ENCODE data around the gene PLA1A. TPM values are rescaled to one million over a fixed set of nuclear protein-coding genes. Genes with fewer than 3 reads are reported as not detected.

Gene PLA1A
- total and polyA plus RNA-seq, 10 of the 15 experiments (the other 5 are each of a cell fraction or from before 2014, with no cell fraction given) = 2.9 to 106 (median 4.8) TPM

DNA sequence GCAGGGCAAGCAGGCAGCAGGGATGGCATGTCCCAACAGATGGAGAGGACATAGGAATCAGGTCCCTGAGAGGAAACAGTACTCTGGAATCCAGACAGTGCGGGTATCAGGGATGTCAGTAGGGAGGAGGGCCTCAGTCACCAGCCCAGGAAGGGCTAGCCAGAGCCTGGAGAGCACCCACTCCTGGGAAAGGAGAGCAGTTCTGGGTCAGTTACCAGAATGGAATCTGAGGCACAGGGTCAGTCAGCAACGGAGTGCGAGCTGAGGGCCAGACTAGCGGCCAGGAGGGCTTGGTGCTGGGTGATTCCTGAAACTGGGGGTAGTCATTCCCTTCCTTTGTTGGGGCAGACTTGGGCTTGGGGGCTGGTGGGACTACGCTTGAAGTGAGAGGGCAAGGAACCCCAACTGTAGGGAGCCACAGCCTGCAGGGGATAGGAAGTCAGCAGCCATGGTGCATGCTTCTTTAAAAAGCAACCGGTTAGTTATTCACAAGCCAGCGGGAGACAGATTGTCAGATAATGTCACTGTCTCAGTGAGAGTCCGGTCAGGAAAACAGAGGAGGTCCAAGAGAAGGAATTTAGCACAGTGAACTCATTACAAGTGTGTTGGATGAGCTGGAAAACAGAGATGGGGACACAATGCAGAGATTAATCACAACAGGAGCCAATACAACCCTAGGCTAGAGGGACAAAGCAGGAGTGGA lies 27.9 kb downstream of the PLA1A start:
- RAD21 ChIA-PET (ENCODE audit: unreplicated experiment) = interaction anchor here (1.0 to 7.8 kb wide), 4 partner anchors 10 to 33 kb away, joined by 3 to 103 read pairs (median 10); no protein-coding TSS in a partner anchor
- H2AFZ ChIP-seq (ENCODE audit: control insufficient read depth, low read depth, low read length) = no peak overlapping the region
- SMC1A ChIA-PET (ENCODE audit: uncharacterized antibody, unreplicated experiment) = interaction anchor here (1.2 to 9.4 kb wide), 7 partner anchors 8 to 75 kb away, joined by 3 to 128 read pairs (median 9); partner anchors contain the start of gene COX17
- in situ Hi-C loops (cut with MboI) = no loop called here
- no peak overlapping the region for H3K4me3 ChIP-seq
- no peak overlapping the region for H3K4me2 ChIP-seq (ENCODE audit: control insufficient read depth, insufficient read depth)
- DNase-seq (ENCODE audit: low read depth, low spot score) (no peak), FAIRE-seq (no peak), ATAC-seq (no peak)
- no peak overlapping the region for H3K27ac ChIP-seq (ENCODE audit: control insufficient read depth, insufficient read depth)
- no TSS peak for BruUV-seq (replicated peaks)
- no peaks in the 10 kb centered on the region for H3K79me2 ChIP-seq (ENCODE audit: control insufficient read depth, insufficient read depth, low read length)
- no peaks in the 10 kb centered on the region for H4K20me1 ChIP-seq (ENCODE audit: control insufficient read depth, insufficient read depth)
- POLR2A ChIA-PET = interaction anchor here (3.1 to 6.1 kb wide), 2 partner anchors 12 to 25 kb away, joined by 41 to 103 read pairs; partner anchors contain the start of gene PLA1A
- WGBS (ENCODE audit: insufficient coverage, insufficient replicate concordance, low lambda C conversion rate, missing lambda C conversion rate) = 91% methylated on average over 8 of the region's 8 CpGs
- H3K9me3 ChIP-seq (replicated peaks; ENCODE audit: control insufficient read depth, insufficient read depth, low read length) = peaks cover 2% of the 10 kb centered on the region; the same call in 1 of the 3 replicates
- no peaks in the 10 kb centered on the region; a peak in 1 of 4 replicates for H3K36me3 ChIP-seq (ENCODE audit: control insufficient read depth in 2 of 2, insufficient read depth in 2 of 2, low read length in 1 of 2)
- CTCF ChIA-PET = interaction anchor here (0.6 to 3.5 kb wide), 3 partner anchors 25 to 131 kb away, joined by 3 to 42 read pairs (median 4); no protein-coding TSS in a partner anchor
- no peak overlapping the region for H3K9ac ChIP-seq (ENCODE audit: control insufficient read depth, insufficient read depth, low read length)
- H3K4me1 ChIP-seq (ENCODE audit: control insufficient read depth, insufficient read depth, low read length) = peaks cover 49% of the 10 kb centered on the region
- intact Hi-C loops (cut with micrococcal nuclease; ENCODE audit: unreplicated experiment) = no loop called here
- H3K27me3 ChIP-seq (replicated peaks in 1 of 2; ENCODE audit: control insufficient read depth in 2 of 2, insufficient read depth in 2 of 2, low read length in 1 of 2) = no peaks in the 10 kb centered on the region
- TF ChIP-seq GABPA (IDR thresholded peaks at IDR 0.05; ENCODE audit: low read depth) (no peak), BACH1 (IDR thresholded peaks at IDR 0.05; ENCODE audit: borderline replicate concordance) (no peak), PAX8 (IDR thresholded peaks at IDR 0.05) (no peak), NFYB (IDR thresholded peaks at IDR 0.05; ENCODE audit: insufficient read depth, low read depth, low read length) (no peak), FOXK2 (IDR thresholded peaks at IDR 0.05) (no peak), POLR2AphosphoS5 (IDR thresholded peaks at IDR 0.05; ENCODE audit: low read length) (no peak), CHD1 (IDR thresholded peaks at IDR 0.05; ENCODE audit: low read depth, low read length) (no peak), MXI1 (IDR thresholded peaks at IDR 0.05; ENCODE audit: low read depth, low read length) (no peak), SMAD5 (IDR thresholded peaks at IDR 0.05; ENCODE audit: low read depth) (no peak)
- TF ChIP-seq, protein P1, sequence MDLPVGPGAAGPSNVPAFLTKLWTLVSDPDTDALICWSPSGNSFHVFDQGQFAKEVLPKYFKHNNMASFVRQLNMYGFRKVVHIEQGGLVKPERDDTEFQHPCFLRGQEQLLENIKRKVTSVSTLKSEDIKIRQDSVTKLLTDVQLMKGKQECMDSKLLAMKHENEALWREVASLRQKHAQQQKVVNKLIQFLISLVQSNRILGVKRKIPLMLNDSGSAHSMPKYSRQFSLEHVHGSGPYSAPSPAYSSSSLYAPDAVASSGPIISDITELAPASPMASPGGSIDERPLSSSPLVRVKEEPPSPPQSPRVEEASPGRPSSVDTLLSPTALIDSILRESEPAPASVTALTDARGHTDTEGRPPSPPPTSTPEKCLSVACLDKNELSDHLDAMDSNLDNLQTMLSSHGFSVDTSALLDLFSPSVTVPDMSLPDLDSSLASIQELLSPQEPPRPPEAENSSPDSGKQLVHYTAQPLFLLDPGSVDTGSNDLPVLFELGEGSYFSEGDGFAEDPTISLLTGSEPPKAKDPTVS (IDR thresholded peaks at IDR 0.05; ENCODE audit: low read depth, low read length) = no peak
- TF ChIP-seq, protein P2, sequence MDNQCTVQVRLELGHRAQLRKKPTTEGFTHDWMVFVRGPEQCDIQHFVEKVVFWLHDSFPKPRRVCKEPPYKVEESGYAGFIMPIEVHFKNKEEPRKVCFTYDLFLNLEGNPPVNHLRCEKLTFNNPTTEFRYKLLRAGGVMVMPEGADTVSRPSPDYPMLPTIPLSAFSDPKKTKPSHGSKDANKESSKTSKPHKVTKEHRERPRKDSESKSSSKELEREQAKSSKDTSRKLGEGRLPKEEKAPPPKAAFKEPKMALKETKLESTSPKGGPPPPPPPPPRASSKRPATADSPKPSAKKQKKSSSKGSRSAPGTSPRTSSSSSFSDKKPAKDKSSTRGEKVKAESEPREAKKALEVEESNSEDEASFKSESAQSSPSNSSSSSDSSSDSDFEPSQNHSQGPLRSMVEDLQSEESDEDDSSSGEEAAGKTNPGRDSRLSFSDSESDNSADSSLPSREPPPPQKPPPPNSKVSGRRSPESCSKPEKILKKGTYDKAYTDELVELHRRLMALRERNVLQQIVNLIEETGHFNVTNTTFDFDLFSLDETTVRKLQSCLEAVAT (IDR thresholded peaks at IDR 0.05) = no peak
- TF ChIP-seq, protein P3, sequence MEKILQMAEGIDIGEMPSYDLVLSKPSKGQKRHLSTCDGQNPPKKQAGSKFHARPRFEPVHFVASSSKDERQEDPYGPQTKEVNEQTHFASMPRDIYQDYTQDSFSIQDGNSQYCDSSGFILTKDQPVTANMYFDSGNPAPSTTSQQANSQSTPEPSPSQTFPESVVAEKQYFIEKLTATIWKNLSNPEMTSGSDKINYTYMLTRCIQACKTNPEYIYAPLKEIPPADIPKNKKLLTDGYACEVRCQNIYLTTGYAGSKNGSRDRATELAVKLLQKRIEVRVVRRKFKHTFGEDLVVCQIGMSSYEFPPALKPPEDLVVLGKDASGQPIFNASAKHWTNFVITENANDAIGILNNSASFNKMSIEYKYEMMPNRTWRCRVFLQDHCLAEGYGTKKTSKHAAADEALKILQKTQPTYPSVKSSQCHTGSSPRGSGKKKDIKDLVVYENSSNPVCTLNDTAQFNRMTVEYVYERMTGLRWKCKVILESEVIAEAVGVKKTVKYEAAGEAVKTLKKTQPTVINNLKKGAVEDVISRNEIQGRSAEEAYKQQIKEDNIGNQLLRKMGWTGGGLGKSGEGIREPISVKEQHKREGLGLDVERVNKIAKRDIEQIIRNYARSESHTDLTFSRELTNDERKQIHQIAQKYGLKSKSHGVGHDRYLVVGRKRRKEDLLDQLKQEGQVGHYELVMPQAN (conservative IDR thresholded peaks at IDR 0.05) = no peak
- TF ChIP-seq, protein P4, sequence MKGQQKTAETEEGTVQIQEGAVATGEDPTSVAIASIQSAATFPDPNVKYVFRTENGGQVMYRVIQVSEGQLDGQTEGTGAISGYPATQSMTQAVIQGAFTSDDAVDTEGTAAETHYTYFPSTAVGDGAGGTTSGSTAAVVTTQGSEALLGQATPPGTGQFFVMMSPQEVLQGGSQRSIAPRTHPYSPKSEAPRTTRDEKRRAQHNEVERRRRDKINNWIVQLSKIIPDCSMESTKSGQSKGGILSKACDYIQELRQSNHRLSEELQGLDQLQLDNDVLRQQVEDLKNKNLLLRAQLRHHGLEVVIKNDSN (IDR thresholded peaks at IDR 0.05; ENCODE audit: borderline replicate concordance, extremely low read length, insufficient read depth, low read depth, low read length) = no peak
- TF ChIP-seq, protein P5, sequence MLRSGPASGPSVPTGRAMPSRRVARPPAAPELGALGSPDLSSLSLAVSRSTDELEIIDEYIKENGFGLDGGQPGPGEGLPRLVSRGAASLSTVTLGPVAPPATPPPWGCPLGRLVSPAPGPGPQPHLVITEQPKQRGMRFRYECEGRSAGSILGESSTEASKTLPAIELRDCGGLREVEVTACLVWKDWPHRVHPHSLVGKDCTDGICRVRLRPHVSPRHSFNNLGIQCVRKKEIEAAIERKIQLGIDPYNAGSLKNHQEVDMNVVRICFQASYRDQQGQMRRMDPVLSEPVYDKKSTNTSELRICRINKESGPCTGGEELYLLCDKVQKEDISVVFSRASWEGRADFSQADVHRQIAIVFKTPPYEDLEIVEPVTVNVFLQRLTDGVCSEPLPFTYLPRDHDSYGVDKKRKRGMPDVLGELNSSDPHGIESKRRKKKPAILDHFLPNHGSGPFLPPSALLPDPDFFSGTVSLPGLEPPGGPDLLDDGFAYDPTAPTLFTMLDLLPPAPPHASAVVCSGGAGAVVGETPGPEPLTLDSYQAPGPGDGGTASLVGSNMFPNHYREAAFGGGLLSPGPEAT (IDR thresholded peaks at IDR 0.05; ENCODE audit: low read depth) = no peak

Data from GM12878 (cell line).